ENCODE results near the gene CD226.

CD226 gene

GRCh38 chr18:69814861-69815385 lies 132.8 kb downstream of the CD226 start:
- DNase-seq (ENCODE audit: low spot score): no peak

- DNase-seq (ENCODE audit: low spot score): no peak
These were observed 134.1 kb downstream of the CD226 start for GRCh38 chr18:69813559-69813958.

- DNase-seq (ENCODE audit: low spot score): no peak
These were observed 139.3 kb downstream of the CD226 start for GRCh38 chr18:69808399-69808798.

- no peak for DNase-seq (ENCODE audit: low spot score)
These were observed 142.7 kb downstream of the CD226 start for GRCh38 chr18:69804776-69805501.

Measured in pons (tissue), 1 donor.